ENCODE measurements around the gene HAVCR2.
"Not testable (repeated sequence)": the region's sequence is repeated elsewhere in the genome, so short reads cannot be mapped to it uniquely, and the experiment has no call there.

Gene HAVCR2

GRCh38 chr5:157047898-157048297, 60.9 kb downstream of the HAVCR2 start:
- H3K4me3 ChIP-seq (ENCODE audit: insufficient read depth, low read depth, low read length): no peak overlapping the region
- H3K27me3 ChIP-seq (ENCODE audit: control insufficient read depth, insufficient read depth, low read length, poor library complexity, severe bottlenecking): no peaks in the 10 kb centered on the region
- WGBS, 2 experiments: 90 to 97% methylated on average over 3 to 5 of the region's 5 CpGs
- H3K27ac ChIP-seq (ENCODE audit: insufficient read depth, low read depth, low read length, poor library complexity, severe bottlenecking): no peak overlapping the region
- H3K9me3 ChIP-seq (ENCODE audit: control insufficient read depth, low read length): no peaks in the 10 kb centered on the region
- H3K4me1 ChIP-seq (ENCODE audit: control insufficient read depth, insufficient read depth, low read length): no peaks in the 10 kb centered on the region
- H3K36me3 ChIP-seq (ENCODE audit: control insufficient read depth, insufficient read depth, low read length): no peaks in the 10 kb centered on the region

GRCh38 chr5:157047016-157047415, 61.8 kb downstream of the HAVCR2 start:
- H3K4me1 ChIP-seq (ENCODE audit: control insufficient read depth, insufficient read depth, low read length); H3K9me3 ChIP-seq (ENCODE audit: control insufficient read depth, low read length); H3K27me3 ChIP-seq (ENCODE audit: control insufficient read depth, insufficient read depth, low read length, poor library complexity, severe bottlenecking); H3K4me3 ChIP-seq (ENCODE audit: insufficient read depth, low read depth, low read length); H3K36me3 ChIP-seq (ENCODE audit: control insufficient read depth, insufficient read depth, low read length); H3K27ac ChIP-seq (ENCODE audit: insufficient read depth, low read depth, low read length, poor library complexity, severe bottlenecking): not testable (repeated sequence)
- WGBS, 2 experiments: 96% methylated on average over 4 of the region's 4 CpGs

GRCh38 chr5:157046041-157046440, 62.8 kb downstream of the HAVCR2 start:
- Histone ChIP-seq H3K36me3 (ENCODE audit: control insufficient read depth, insufficient read depth, low read length) (no peaks in the 10 kb centered on the region), H3K4me3 (ENCODE audit: insufficient read depth, low read depth, low read length) (no peak overlapping the region), H3K27ac (ENCODE audit: insufficient read depth, low read depth, low read length, poor library complexity, severe bottlenecking) (no peak overlapping the region), H3K4me1 (ENCODE audit: control insufficient read depth, insufficient read depth, low read length) (no peaks in the 10 kb centered on the region), H3K9me3 (ENCODE audit: control insufficient read depth, low read length) (no peaks in the 10 kb centered on the region), H3K27me3 (ENCODE audit: control insufficient read depth, insufficient read depth, low read length, poor library complexity, severe bottlenecking) (no peaks in the 10 kb centered on the region)
- WGBS, 2 experiments: 94 to 97% methylated on average over 3 of the region's 3 CpGs

GRCh38 chr5:157045601-157046000, 63.2 kb downstream of the HAVCR2 start:
- no peaks in the 10 kb centered on the region for H3K9me3 ChIP-seq (ENCODE audit: control insufficient read depth, low read length)
- H3K27ac ChIP-seq (ENCODE audit: insufficient read depth, low read depth, low read length, poor library complexity, severe bottlenecking): no peak overlapping the region
- H3K36me3 ChIP-seq (ENCODE audit: control insufficient read depth, insufficient read depth, low read length): no peaks in the 10 kb centered on the region
- no peaks in the 10 kb centered on the region for H3K27me3 ChIP-seq (ENCODE audit: control insufficient read depth, insufficient read depth, low read length, poor library complexity, severe bottlenecking)
- 88 to 89% methylated on average over 3 of the region's 3 CpGs for WGBS, 2 experiments
- no peaks in the 10 kb centered on the region for H3K4me1 ChIP-seq (ENCODE audit: control insufficient read depth, insufficient read depth, low read length)
- no peak overlapping the region for H3K4me3 ChIP-seq (ENCODE audit: insufficient read depth, low read depth, low read length)

- Histone ChIP-seq H3K9me3 (ENCODE audit: control insufficient read depth, low read length) (no peaks in the 10 kb centered on the region), H3K27ac (ENCODE audit: insufficient read depth, low read depth, low read length, poor library complexity, severe bottlenecking) (no peak overlapping the region), H3K4me3 (ENCODE audit: insufficient read depth, low read depth, low read length) (no peak overlapping the region), H3K4me1 (ENCODE audit: control insufficient read depth, insufficient read depth, low read length) (peaks cover 6% of the 10 kb centered on the region), H3K36me3 (ENCODE audit: control insufficient read depth, insufficient read depth, low read length) (no peaks in the 10 kb centered on the region), H3K27me3 (ENCODE audit: control insufficient read depth, insufficient read depth, low read length, poor library complexity, severe bottlenecking) (no peaks in the 10 kb centered on the region)
- WGBS, 2 experiments: 91 to 95% methylated on average over 4 to 5 of the region's 5 CpGs
Measured at GRCh38 chr5:157038568-157039187, 70.2 kb downstream of the HAVCR2 start.

Measured in ectodermal cell (in vitro differentiated cells).